KMS-11 (cell line): ENCODE results near the gene INTS7.

Experiments used
- H2AFZ ChIP-seq: fragments of 200-600 bp; sonication (generic); 2 replicates; pipeline ENCODE4 v1.6.1; 2016; ENCODE audit warnings: antibody characterized with exemption, mixed run types, low read depth
- H3K27ac ChIP-seq: fragments of 200-600 bp; sonication (generic); 2 replicates; pipeline ENCODE4 v1.6.1; 2016; ENCODE audit warnings: mild to moderate bottlenecking, mixed run types
- H3K27me3 ChIP-seq: fragments of 200-600 bp; sonication (generic); 2 replicates; pipeline ENCODE4 v1.6.1; 2017; ENCODE audit warnings: mild to moderate bottlenecking, low read depth, mixed run types, moderate library complexity; ENCODE audit not compliant: insufficient read depth
- H3K36me3 ChIP-seq: fragments of 200-600 bp; sonication (generic); 2 replicates; pipeline ENCODE4 v1.6.1; 2017; ENCODE audit warnings: mild to moderate bottlenecking, mixed run types; ENCODE audit not compliant: insufficient read depth
- H3K4me1 ChIP-seq: fragments of 200-600 bp; sonication (generic); 2 replicates; pipeline ENCODE4 v1.6.1; 2016; ENCODE audit warnings: mild to moderate bottlenecking, low read depth, mixed run types; ENCODE audit not compliant: poor library complexity, severe bottlenecking
- H3K4me2 ChIP-seq: fragments of 200-600 bp; sonication (generic); 2 replicates; pipeline ENCODE4 v1.7.0; 2016; ENCODE audit warnings: mild to moderate bottlenecking, mixed run types
- H3K4me3 ChIP-seq: fragments of 200-600 bp; sonication (generic); IDR thresholded peaks from 2 replicates; pipeline ENCODE4 v1.6.1; 2017; ENCODE audit warnings: low read depth, low read length, mixed read lengths; ENCODE audit not compliant: insufficient read depth
- H3K79me2 ChIP-seq: fragments of 200-600 bp; sonication (generic); 2 replicates; pipeline ENCODE4 v1.6.1; 2016; ENCODE audit warnings: low read depth, mixed run types; ENCODE audit not compliant: insufficient read depth
- H3K9ac ChIP-seq: fragments of 200-600 bp; sonication (generic); 2 replicates; pipeline ENCODE4 v1.6.1; 2016; ENCODE audit warnings: mild to moderate bottlenecking, mixed run types
- H4K20me1 ChIP-seq: fragments of 200-600 bp; sonication (generic); 2 replicates; pipeline ENCODE4 v1.6.1; 2016; ENCODE audit warnings: mild to moderate bottlenecking, mixed run types; ENCODE audit not compliant: insufficient read depth
- TF ChIP-seq, protein P1 (sequence below): fragments of 200-600 bp; sonication (generic); conservative IDR thresholded peaks from 2 replicates; pipeline ENCODE4 v1.6.1; 2017; ENCODE audit warnings: low read depth, mild to moderate bottlenecking, antibody characterized with exemption, low read length, moderate library complexity, mixed read lengths

The INTS7 gene

DNA sequence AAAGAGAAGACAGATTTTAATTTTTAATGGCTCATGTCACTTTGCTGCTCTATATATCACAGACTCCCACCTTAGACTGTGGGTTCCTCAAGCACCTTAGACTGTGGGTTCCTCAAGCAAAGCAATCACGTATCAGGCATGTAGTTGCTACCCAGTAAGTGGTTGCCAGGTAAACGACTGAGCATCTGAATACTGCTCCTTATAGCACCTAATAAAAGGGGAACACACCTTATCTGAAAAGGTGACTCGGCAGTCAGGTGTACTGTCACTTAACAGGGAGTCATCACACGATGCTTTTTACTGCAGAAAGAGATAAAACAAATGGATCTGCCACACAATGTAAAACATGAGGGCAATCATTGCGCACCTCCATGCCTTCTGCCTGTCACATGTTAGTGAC is 112.3 kb downstream of the INTS7 start:
- Histone ChIP-seq H3K4me2 (no peak overlapping the region), H2AFZ (no peak overlapping the region), H3K27me3 (no peaks in the 10 kb centered on the region), H3K9ac (no peak overlapping the region), H3K4me1 (peaks cover 19% of the 10 kb centered on the region), H3K27ac (no peak overlapping the region), H4K20me1 (no peaks in the 10 kb centered on the region), H3K4me3 (no peak overlapping the region), H3K36me3 (no peaks in the 10 kb centered on the region), H3K79me2 (no peaks in the 10 kb centered on the region)
- TF ChIP-seq, protein P1, sequence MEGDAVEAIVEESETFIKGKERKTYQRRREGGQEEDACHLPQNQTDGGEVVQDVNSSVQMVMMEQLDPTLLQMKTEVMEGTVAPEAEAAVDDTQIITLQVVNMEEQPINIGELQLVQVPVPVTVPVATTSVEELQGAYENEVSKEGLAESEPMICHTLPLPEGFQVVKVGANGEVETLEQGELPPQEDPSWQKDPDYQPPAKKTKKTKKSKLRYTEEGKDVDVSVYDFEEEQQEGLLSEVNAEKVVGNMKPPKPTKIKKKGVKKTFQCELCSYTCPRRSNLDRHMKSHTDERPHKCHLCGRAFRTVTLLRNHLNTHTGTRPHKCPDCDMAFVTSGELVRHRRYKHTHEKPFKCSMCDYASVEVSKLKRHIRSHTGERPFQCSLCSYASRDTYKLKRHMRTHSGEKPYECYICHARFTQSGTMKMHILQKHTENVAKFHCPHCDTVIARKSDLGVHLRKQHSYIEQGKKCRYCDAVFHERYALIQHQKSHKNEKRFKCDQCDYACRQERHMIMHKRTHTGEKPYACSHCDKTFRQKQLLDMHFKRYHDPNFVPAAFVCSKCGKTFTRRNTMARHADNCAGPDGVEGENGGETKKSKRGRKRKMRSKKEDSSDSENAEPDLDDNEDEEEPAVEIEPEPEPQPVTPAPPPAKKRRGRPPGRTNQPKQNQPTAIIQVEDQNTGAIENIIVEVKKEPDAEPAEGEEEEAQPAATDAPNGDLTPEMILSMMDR = no peak

DNA sequence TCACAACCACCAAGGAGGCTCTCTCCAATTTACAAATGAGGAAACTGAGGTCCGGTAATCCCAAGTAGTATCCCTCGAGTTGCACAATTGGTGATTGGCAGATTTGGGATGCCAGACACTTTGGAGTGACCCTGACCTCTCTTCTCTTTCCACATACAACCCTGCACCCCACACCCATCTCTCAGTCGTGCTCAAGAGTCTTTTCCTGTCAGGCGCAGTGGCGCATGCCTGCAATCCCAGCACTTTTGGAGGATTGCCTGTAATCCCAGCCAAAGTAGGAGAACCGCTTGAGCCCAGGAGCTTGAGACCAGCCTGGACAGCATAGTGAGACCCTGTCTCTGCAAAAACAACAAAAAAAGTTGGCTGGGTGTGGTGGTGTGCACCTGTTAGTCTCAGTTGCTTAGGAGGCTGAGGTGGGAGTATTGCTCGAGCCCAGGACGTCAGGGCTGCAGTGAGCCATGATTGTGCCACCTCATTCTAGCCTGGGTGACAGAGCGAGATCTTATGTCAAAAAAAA is 113.7 kb downstream of the INTS7 start:
- no peak overlapping the region for H3K4me3 ChIP-seq
- no peaks in the 10 kb centered on the region for H4K20me1 ChIP-seq
- H3K27ac ChIP-seq = no peak overlapping the region
- no peaks in the 10 kb centered on the region for H3K36me3 ChIP-seq
- H3K9ac ChIP-seq = no peak overlapping the region
- H3K27me3 ChIP-seq = no peaks in the 10 kb centered on the region
- H3K4me1 ChIP-seq = peaks cover 17% of the 10 kb centered on the region
- no peak overlapping the region for H3K4me2 ChIP-seq
- no peaks in the 10 kb centered on the region for H3K79me2 ChIP-seq
- H2AFZ ChIP-seq = no peak overlapping the region
- TF ChIP-seq, protein P1 = no peak

DNA sequence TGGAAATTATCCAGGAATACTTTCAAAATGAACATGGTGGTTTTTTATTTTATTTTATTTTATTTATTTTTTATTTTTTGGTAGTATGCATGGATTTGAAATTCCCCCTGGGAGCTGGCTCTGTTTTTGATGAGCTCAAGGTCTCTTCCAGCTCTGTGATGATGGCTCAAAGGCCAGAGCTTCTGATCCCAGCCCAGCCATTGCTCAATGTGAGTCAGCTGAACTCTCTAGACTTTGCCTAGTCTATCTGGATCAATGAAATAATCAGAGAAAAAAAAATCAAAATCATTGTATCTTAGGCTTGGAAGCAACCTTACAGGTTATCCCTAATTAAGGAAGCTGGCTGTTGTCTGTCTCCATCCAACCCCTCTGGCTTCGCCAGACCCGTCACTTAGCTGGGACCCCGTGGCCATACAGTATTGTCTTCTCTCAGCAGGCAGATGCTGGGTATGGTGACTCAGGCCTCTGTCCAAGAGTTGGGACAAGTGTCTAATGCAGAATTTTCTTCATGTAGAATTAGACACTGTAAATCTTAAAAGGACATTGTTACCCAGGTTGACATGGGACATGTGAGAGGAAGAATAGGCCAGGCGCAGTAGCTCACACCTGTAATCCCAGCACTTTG is 114.6 kb downstream of the INTS7 start:
- Histone ChIP-seq H3K79me2 (no peaks in the 10 kb centered on the region), H3K9ac (no peak overlapping the region), H3K27ac (no peak overlapping the region), H3K36me3 (no peaks in the 10 kb centered on the region), H3K4me1 (peaks cover 13% of the 10 kb centered on the region), H4K20me1 (no peaks in the 10 kb centered on the region), H3K4me2 (no peak overlapping the region), H3K27me3 (no peaks in the 10 kb centered on the region), H2AFZ (no peak overlapping the region), H3K4me3 (no peak overlapping the region)
- TF ChIP-seq, protein P1 = no peak

DNA sequence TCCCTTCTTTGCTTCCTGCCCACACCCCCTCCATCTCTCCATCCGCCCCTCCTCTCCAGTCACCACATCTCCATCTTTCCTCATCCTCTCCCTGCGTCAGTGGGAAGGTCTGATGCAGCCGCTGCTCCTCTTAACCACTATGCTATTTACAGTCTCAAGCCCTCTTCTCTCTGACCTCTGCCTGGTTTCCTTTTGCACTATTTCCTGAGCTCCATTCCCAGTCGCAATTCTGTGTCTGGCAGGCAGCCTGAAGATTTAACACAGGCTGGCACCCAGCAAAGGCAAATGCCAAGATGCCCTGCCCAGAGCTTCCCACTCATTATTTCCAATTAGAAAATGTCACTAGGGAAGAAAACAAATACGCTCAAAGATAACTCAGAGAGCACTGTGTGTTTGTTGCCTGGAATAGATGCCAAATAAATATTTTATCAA is 115.2 kb downstream of the INTS7 start:
- Histone ChIP-seq H3K27ac (no peak overlapping the region), H3K9ac (no peak overlapping the region), H3K4me1 (peaks cover 7% of the 10 kb centered on the region), H2AFZ (no peak overlapping the region), H3K4me2 (no peak overlapping the region), H3K4me3 (no peak overlapping the region), H3K79me2 (no peaks in the 10 kb centered on the region), H3K36me3 (no peaks in the 10 kb centered on the region), H3K27me3 (no peaks in the 10 kb centered on the region), H4K20me1 (no peaks in the 10 kb centered on the region)
- TF ChIP-seq, protein P1 = no peak
